Dedifferentiated amniotic fluid mesenchymal stem cell (primary cell): Measurements from ENCODE around the gene TBC1D22B.
A peak's percentile ranks its signal among the peaks of the same experiment; 100 is the strongest.
"Not testable (repeated sequence)": the region's sequence is repeated elsewhere in the genome, so short reads cannot be mapped to it uniquely, and the experiment has no call there.

Source experiments
- DNase-seq: peaks from one replicate; pipeline ENCODE4 v3.0.0-alpha.2; 2016; ENCODE audit errors: extremely low spot score

The TBC1D22B gene

GRCh38 chr6:37321516-37322415 is 64.2 kb downstream of the TBC1D22B start:
- DNase-seq: no peak

GRCh38 chr6:37323580-37323979 is 66.0 kb downstream of the TBC1D22B start:
- DNase-seq: no peak

GRCh38 chr6:37324131-37325033 is 66.8 kb downstream of the TBC1D22B start:
- DNase-seq: no peak

GRCh38 chr6:37330345-37330744 is 72.8 kb downstream of the TBC1D22B start:
- DNase-seq: not testable (repeated sequence)

GRCh38 chr6:37331047-37331446 is 73.5 kb downstream of the TBC1D22B start:
- no peak for DNase-seq

GRCh38 chr6:37332894-37333293 is 75.3 kb downstream of the TBC1D22B start:
- no peak for DNase-seq

GRCh38 chr6:37334047-37334446 is 76.5 kb downstream of the TBC1D22B start:
- no peak for DNase-seq

GRCh38 chr6:37338317-37338716 is 80.7 kb downstream of the TBC1D22B start:
- DNase-seq: not testable (repeated sequence)

- DNase-seq: no peak
Measured at GRCh38 chr6:37338745-37339255, 81.2 kb downstream of the TBC1D22B start.

- no peak for DNase-seq
Measured at GRCh38 chr6:37339741-37340638, 82.4 kb downstream of the TBC1D22B start.

GRCh38 chr6:37340639-37340943 is 83.0 kb downstream of the TBC1D22B start:
- DNase-seq: no peak

- no peak for DNase-seq
Measured at GRCh38 chr6:37343248-37343647, 85.7 kb downstream of the TBC1D22B start.

GRCh38 chr6:37344308-37344707 is 86.7 kb downstream of the TBC1D22B start:
- DNase-seq: no peak

- DNase-seq: not testable (repeated sequence)
Measured at GRCh38 chr6:37345804-37346203, 88.2 kb downstream of the TBC1D22B start.

GRCh38 chr6:37347177-37347576 is 89.6 kb downstream of the TBC1D22B start:
- DNase-seq: no peak

GRCh38 chr6:37347670-37348111 is 90.1 kb downstream of the TBC1D22B start:
- no peak for DNase-seq

GRCh38 chr6:37351027-37351426 is 93.5 kb downstream of the TBC1D22B start:
- no peak for DNase-seq

- DNase-seq: no peak
Measured at GRCh38 chr6:37352384-37352783, 94.8 kb downstream of the TBC1D22B start.

GRCh38 chr6:37353761-37354525 is 96.4 kb downstream of the TBC1D22B start, which contains the start of gene RNF8:
TSS of gene RNF8 (plus strand) at chr6:37353983. CDS start at chr6:37354165, 182 bp downstream.
- peak; percentile 78 for DNase-seq
